H9 (cell line): ENCODE results near the gene LILRA1. TPM values are rescaled to one million over a fixed set of nuclear protein-coding genes. Genes with fewer than 3 reads are reported as not detected.

Source experiments
- DNase-seq: peaks from one replicate; pipeline ENCODE4 v3.0.0-alpha.2; 2017
- H2AFZ ChIP-seq: one replicate; pipeline ENCODE4 v1.6.1; 2013; ENCODE audit warnings: mild to moderate bottlenecking, low read length, control low read depth, moderate library complexity
- H2AK5ac ChIP-seq: 2 replicates; pipeline ENCODE4 v1.6.1; 2013; ENCODE audit warnings: low read length, control low read depth, mixed read lengths; ENCODE audit not compliant: insufficient read length
- H2BK120ac ChIP-seq: one replicate; pipeline ENCODE4 v1.6.1; 2013; ENCODE audit warnings: low read depth, mild to moderate bottlenecking, low read length, control low read depth, inconsistent platforms; ENCODE audit not compliant: poor library complexity, severe bottlenecking
- H2BK12ac ChIP-seq: 2 replicates; pipeline ENCODE4 v1.6.1; 2013; ENCODE audit warnings: low read length, control low read depth, mixed read lengths, low read depth; ENCODE audit not compliant: insufficient read length
- H2BK15ac ChIP-seq: 2 replicates; pipeline ENCODE4 v1.6.1; 2013; ENCODE audit warnings: low read depth, low read length, control low read depth
- H2BK20ac ChIP-seq: one replicate; pipeline ENCODE4 v1.6.1; 2013; ENCODE audit warnings: low read depth, mild to moderate bottlenecking, low read length, control low read depth, inconsistent platforms; ENCODE audit not compliant: poor library complexity, severe bottlenecking
- H2BK5ac ChIP-seq: 2 replicates; pipeline ENCODE4 v1.6.1; 2013; ENCODE audit warnings: low read length, control low read depth, mixed read lengths; ENCODE audit not compliant: insufficient read length
- H3K14ac ChIP-seq: 2 replicates; pipeline ENCODE4 v1.6.1; 2013; ENCODE audit warnings: low read length, control low read depth; ENCODE audit not compliant: insufficient read depth
- H3K18ac ChIP-seq: 2 replicates; pipeline ENCODE4 v1.6.1; 2013; ENCODE audit warnings: low read depth, mild to moderate bottlenecking, mixed read lengths, low read length, control low read depth; ENCODE audit not compliant: insufficient read length
- H3K23ac ChIP-seq: 2 replicates; pipeline ENCODE4 v1.6.1; 2013; ENCODE audit warnings: low read length, control low read depth, mixed read lengths, low read depth; ENCODE audit not compliant: insufficient read length
- H3K23me2 ChIP-seq: 2 replicates; pipeline ENCODE4 v1.6.1; 2013; ENCODE audit warnings: low read depth, mild to moderate bottlenecking, mixed read lengths, low read length, control low read depth; ENCODE audit not compliant: insufficient read length, poor library complexity, severe bottlenecking
- H3K27ac ChIP-seq: 2 replicates; pipeline ENCODE4 v1.5.1; 2013; ENCODE audit warnings: low read length, control low read depth, mixed read lengths, low read depth; ENCODE audit not compliant: insufficient read length
- H3K27me3 ChIP-seq: 2 replicates; pipeline ENCODE4 v1.6.1; 2013; ENCODE audit warnings: low read length, control low read depth, inconsistent platforms; ENCODE audit not compliant: insufficient read depth
- H3K4ac ChIP-seq: 2 replicates; pipeline ENCODE4 v1.6.1; 2013; ENCODE audit warnings: low read depth, mild to moderate bottlenecking, control low read depth, inconsistent platforms, low read length, moderate library complexity
- H3K4me1 ChIP-seq: 2 replicates; pipeline ENCODE4 v1.6.1; 2013; ENCODE audit warnings: low read length, control low read depth, inconsistent platforms; ENCODE audit not compliant: insufficient read depth
- H3K4me2 ChIP-seq: 2 replicates; pipeline ENCODE4 v1.6.1; 2013; ENCODE audit warnings: low read length, control low read depth, mixed read lengths; ENCODE audit not compliant: insufficient read length, insufficient read depth
- H3K56ac ChIP-seq: 2 replicates; pipeline ENCODE4 v1.6.1; 2013; ENCODE audit warnings: low read depth, mild to moderate bottlenecking, mixed read lengths, low read length, control low read depth; ENCODE audit not compliant: insufficient read length
- H3K79me1 ChIP-seq: 2 replicates; pipeline ENCODE4 v1.6.1; 2013; ENCODE audit warnings: low read depth, mild to moderate bottlenecking, moderate library complexity, low read length, control low read depth, inconsistent platforms; ENCODE audit not compliant: insufficient read depth, poor library complexity, severe bottlenecking
- H3K79me2 ChIP-seq: 2 replicates; pipeline ENCODE4 v1.6.1; 2013; ENCODE audit warnings: low read length, control low read depth, inconsistent platforms; ENCODE audit not compliant: insufficient read depth
- H3K9ac ChIP-seq: 2 replicates; pipeline ENCODE4 v1.6.1; 2013; ENCODE audit warnings: low read length, control low read depth, mixed read lengths; ENCODE audit not compliant: insufficient read length; ENCODE audit errors: extremely low read depth
- H3K9me3 ChIP-seq: one replicate; pipeline ENCODE4 v1.6.1; 2013; ENCODE audit warnings: low read depth, low read length, inconsistent platforms; ENCODE audit not compliant: control insufficient read depth
- H3T11ph ChIP-seq: one replicate; pipeline ENCODE4 v1.6.1; 2013; ENCODE audit warnings: mild to moderate bottlenecking, low read length, control low read depth, inconsistent platforms
- H4K20me1 ChIP-seq: one replicate; pipeline ENCODE4 v1.6.1; 2013; ENCODE audit not compliant: control insufficient read depth, insufficient read length, insufficient read depth
- H4K5ac ChIP-seq: 2 replicates; pipeline ENCODE4 v1.6.1; 2013; ENCODE audit warnings: low read depth, mild to moderate bottlenecking, mixed read lengths, low read length, control low read depth; ENCODE audit not compliant: insufficient read length
- H4K8ac ChIP-seq: replicated peaks from 2 replicates; pipeline ENCODE4 v1.6.1; 2013; ENCODE audit warnings: low read length, control low read depth, mixed read lengths, low read depth; ENCODE audit not compliant: insufficient read length
- H4K91ac ChIP-seq: 2 replicates; pipeline ENCODE4 v1.6.1; 2013; ENCODE audit warnings: low read depth, mild to moderate bottlenecking, moderate library complexity, mixed read lengths, low read length, control low read depth; ENCODE audit not compliant: insufficient read length
- H3K27ac Mint-ChIP-seq, 3 experiments: 2 replicates in 2 of 3; 3 replicates in 1 of 3; pipeline ENCODE4 v1.8.0; 2020 to 2021; ENCODE audit warnings: mixed read lengths in 3 of 3, mild to moderate bottlenecking in 1 of 3, moderate library complexity in 1 of 3
- H3K27me3 Mint-ChIP-seq: 2 replicates; pipeline ENCODE4 v1.8.0; 2021; ENCODE audit warnings: low read depth, mild to moderate bottlenecking, moderate library complexity, mixed read lengths
- H3K36me3 Mint-ChIP-seq, 3 experiments: 2 replicates in 2 of 3; 3 replicates in 1 of 3; pipeline ENCODE4 v1.8.0; 2020 to 2021; ENCODE audit warnings: low read depth in 3 of 3, mixed read lengths in 3 of 3; ENCODE audit not compliant: insufficient read depth in 1 of 3
- H3K4me1 Mint-ChIP-seq, 2 experiments: 2 replicates each; pipeline ENCODE4 v1.8.0; 2020; ENCODE audit warnings: mixed read lengths in 2 of 2
- H3K4me3 Mint-ChIP-seq, 2 experiments: 2 replicates in 1 of 2; 3 replicates in 1 of 2; pipeline ENCODE4 v1.8.0; 2020 to 2021; ENCODE audit warnings: mild to moderate bottlenecking in 2 of 2, mixed read lengths in 2 of 2, moderate library complexity in 1 of 2
- H3K9me3 Mint-ChIP-seq, 2 experiments: 2 replicates in 1 of 2; 3 replicates in 1 of 2; pipeline ENCODE4 v1.8.0; 2020; ENCODE audit warnings: mild to moderate bottlenecking in 2 of 2, mixed read lengths in 2 of 2, moderate library complexity in 1 of 2
- CTCF ChIP-seq: fragments of 200-600 bp; sonication (generic); conservative IDR thresholded peaks from 3 replicates; pipeline ENCODE4 v1.8.0; 2021; ENCODE audit warnings: antibody characterized with exemption, mild to moderate bottlenecking
- WGBS: extraction: QIAGEN DNeasy Blood & Tissue Kit; methylation state at CpG from one replicate; pipeline ENCODE4 v1.1.7; 2013; ENCODE audit warnings: missing lambda C conversion rate, low lambda C conversion rate, mixed read lengths; ENCODE audit not compliant: insufficient read length; ENCODE audit errors: extremely low coverage; 5-methylcytosine and 5-hydroxymethylcytosine counted together
- total RNA-seq: library from RNA; stranded (reverse); gene quantifications from 2 replicates; pipeline ENCODE4 v1.2.1, GENCODE V29; 2021

Gene LILRA1
- total RNA-seq, 1 experiment from 2014 or later: not detected

- no peak overlapping the region for H2BK20ac ChIP-seq
- H3K9me3 ChIP-seq: peaks cover 48% of the 10 kb centered on the region
- H2BK15ac ChIP-seq: no peak overlapping the region
- no peak overlapping the region for H2BK12ac ChIP-seq
- H3K4me1 ChIP-seq: no peaks in the 10 kb centered on the region
- no peak overlapping the region for H4K5ac ChIP-seq
- Mint-ChIP-seq H3K27ac (no peak overlapping the region), H3K27me3 (peaks cover 3% of the 10 kb centered on the region; the same call in 1 of the 2 replicates), H3K36me3 (peaks cover 0 to 28% (median 10%) of the 10 kb centered on the region in 3 experiments; a peak in 6 of 7 replicates), H3K9me3 (peaks cover 79 to 83% of the 10 kb centered on the region in 2 experiments), H3K4me1 (no peaks in the 10 kb centered on the region), H3K4me3 (no peak overlapping the region)
- H3K9ac ChIP-seq: no peak overlapping the region
- H3K18ac ChIP-seq: no peak overlapping the region
- no peak overlapping the region for H4K8ac ChIP-seq
- no peaks in the 10 kb centered on the region for H3K27me3 ChIP-seq
- no peak overlapping the region for H3T11ph ChIP-seq
- no peak overlapping the region for H3K56ac ChIP-seq
- H3K79me1 ChIP-seq: no peaks in the 10 kb centered on the region
- H2AFZ ChIP-seq: no peak overlapping the region
- H3K27ac ChIP-seq: no peak overlapping the region
- H3K23me2 ChIP-seq: no peaks in the 10 kb centered on the region
- no peak overlapping the region for H3K4me2 ChIP-seq
- WGBS: no CpG with 5 or more reads among the region's 5 CpGs
- H3K23ac ChIP-seq: no peak overlapping the region
- H3K79me2 ChIP-seq: no peaks in the 10 kb centered on the region
- H4K91ac ChIP-seq: no peak overlapping the region
- no peak overlapping the region for H2BK5ac ChIP-seq
- no peaks in the 10 kb centered on the region for H4K20me1 ChIP-seq
- no peak overlapping the region for H3K4ac ChIP-seq
- no peak for DNase-seq
- no peak for TF ChIP-seq CTCF
- H3K14ac ChIP-seq: no peak overlapping the region
- H2AK5ac ChIP-seq: no peak overlapping the region
- H2BK120ac ChIP-seq: no peak overlapping the region
Observed at GRCh38 chr19:54616821-54617560, 23.6 kb downstream of the LILRA1 start.
